SK-N-DZ (cell line): ENCODE data around the gene HOOK2. TPM values are rescaled to one million over a fixed set of nuclear protein-coding genes. Genes with fewer than 3 reads are reported as not detected.
"Not testable (repeated sequence)": the region's sequence is repeated elsewhere in the genome, so short reads cannot be mapped to it uniquely, and the experiment has no call there.

Experiments
- DNase-seq: peaks from one replicate; pipeline ENCODE4 v3.0.0-alpha.2; 2015; ENCODE audit warnings: low spot score
- polyA plus RNA-seq, 2 experiments: library from polyadenylated mRNA; depleted of rRNA; stranded (reverse); fragments of >200 nt; gene quantifications; 2 replicates each; pipeline ENCODE4 v1.2.3, GENCODE V29; 2014

The HOOK2 gene
- polyA plus RNA-seq (2014; cell fraction: cytosol; rRNA removed) = 27.5 and 33.1 TPM in 2 replicates
- polyA plus RNA-seq (2014; cell fraction: nucleus; rRNA removed) = 78.9 and 107 TPM in 2 replicates

- DNase-seq = no peak
Observed at GRCh38 chr19:12774588-12775555, at the start of gene HOOK2. TSS of gene HOOK2 (minus strand) at chr19:12775552. CDS start at chr19:12775449, 103 bp downstream.

GRCh38 chr19:12821761-12822160 is 46.4 kb upstream of the HOOK2 start:
- no peak for DNase-seq

- DNase-seq = not testable (repeated sequence)
Observed at GRCh38 chr19:12817810-12818209, 42.5 kb upstream of the HOOK2 start.

- DNase-seq = not testable (repeated sequence)
Observed at GRCh38 chr19:12817188-12817587, 41.8 kb upstream of the HOOK2 start.

- DNase-seq = no peak
Observed at GRCh38 chr19:12815088-12815487, 39.7 kb upstream of the HOOK2 start.

GRCh38 chr19:12806242-12807081 is 31.1 kb upstream of the HOOK2 start, which contains the start of gene RNASEH2A:
TSS of gene RNASEH2A (plus strand) at chr19:12806584. CDS start at chr19:12806674, 90 bp downstream.
- DNase-seq = peak; percentile 90

- no peak for DNase-seq
Observed at GRCh38 chr19:12804051-12804450, 28.7 kb upstream of the HOOK2 start.

- DNase-seq = no peak
Observed at GRCh38 chr19:12802267-12803106, 27.1 kb upstream of the HOOK2 start.

- DNase-seq = peak; percentile 83
Observed at GRCh38 chr19:12801466-12802266, 26.3 kb upstream of the HOOK2 start, which contains the start of the genes PRDX2 and THSD8. TSS of gene PRDX2 (minus strand) at chr19:12801800. CDS start at chr19:12801261, 539 bp downstream. TSS of gene THSD8 (plus strand) at chr19:12802069. CDS start at chr19:12802072, 3 bp downstream.

- no peak for DNase-seq
Observed at GRCh38 chr19:12800923-12801465, 25.6 kb upstream of the HOOK2 start.

GRCh38 chr19:12800466-12800770 is 25.1 kb upstream of the HOOK2 start:
- no peak for DNase-seq

- DNase-seq = no peak
Observed at GRCh38 chr19:12799742-12800465, 24.6 kb upstream of the HOOK2 start.

GRCh38 chr19:12797607-12798006 is 22.3 kb upstream of the HOOK2 start:
- not testable (repeated sequence) for DNase-seq

GRCh38 chr19:12797141-12797587 is 21.8 kb upstream of the HOOK2 start:
- DNase-seq = no peak

GRCh38 chr19:12796146-12797071 is 21.1 kb upstream of the HOOK2 start:
- DNase-seq = peak; percentile 83

- no peak for DNase-seq
Observed at GRCh38 chr19:12794971-12795381, 19.6 kb upstream of the HOOK2 start.

GRCh38 chr19:12794196-12794941 is 19.0 kb upstream of the HOOK2 start:
- no peak for DNase-seq
